A549 (cell line): ENCODE results near the gene FSD1.

ENCODE experiments used
- CHD2 ChIP-seq: fragments of 150-350 bp; IDR thresholded peaks from 2 replicates; pipeline ENCODE4 v1.6.1; 2014; ENCODE audit warnings: low read length; ENCODE audit not compliant: partially characterized antibody
- CHD4 ChIP-seq: fragments of 200-600 bp; sonication (generic); IDR thresholded peaks from 2 replicates; pipeline ENCODE4 v1.6.1; 2016; ENCODE audit warnings: antibody characterized with exemption, mild to moderate bottlenecking, borderline replicate concordance
- EP300 ChIP-seq, 2 experiments: fragments of >200 bp; sonication (Bioruptor Twin); formaldehyde crosslinking; IDR thresholded peaks; 2 replicates in 1 of 2; 3 replicates in 1 of 2; pipeline ENCODE4 v1.6.1; 2016 to 2017
- HOXA7 ChIP-seq: fragments of 250-450 bp; sonication (Bioruptor Pico); IDR thresholded peaks from 2 replicates; pipeline ENCODE4 v1.5.0; 2020; ENCODE audit warnings: mild to moderate bottlenecking, moderate library complexity
- KDM1A ChIP-seq: fragments of 200-600 bp; sonication (generic); IDR thresholded peaks from 2 replicates; pipeline ENCODE4 v1.6.1; 2016; ENCODE audit warnings: low read depth, mild to moderate bottlenecking
- KDM5A ChIP-seq: fragments of 200-600 bp; sonication (generic); IDR thresholded peaks from 2 replicates; pipeline ENCODE4 v1.6.1; 2016; ENCODE audit warnings: antibody characterized with exemption, mild to moderate bottlenecking
- RCOR1 ChIP-seq: fragments of 150-350 bp; IDR thresholded peaks from 2 replicates; pipeline ENCODE4 v1.6.1; 2014; ENCODE audit warnings: antibody characterized with exemption, low read length, low read depth
- RFX5 ChIP-seq: fragments of 450-650 bp; IDR thresholded peaks from 2 replicates; pipeline ENCODE4 v1.7.1; 2014; ENCODE audit warnings: antibody characterized with exemption, mild to moderate bottlenecking, moderate library complexity
- ZNF302 ChIP-seq: fragments of 250-450 bp; sonication (Bioruptor Pico); IDR thresholded peaks from 2 replicates; pipeline ENCODE4 v1.9.0; 2021; ENCODE audit warnings: inconsistent platforms, mild to moderate bottlenecking, moderate library complexity
- TF ChIP-seq, protein P1 (sequence below): fragments of >200 bp; sonication (Bioruptor Twin); formaldehyde crosslinking; IDR thresholded peaks from 3 replicates; pipeline ENCODE4 v1.6.1; 2016
- TF ChIP-seq, protein P2 (sequence below): fragments of 200-600 bp; sonication (generic); IDR thresholded peaks from 2 replicates; pipeline ENCODE4 v1.6.1; 2016; ENCODE audit warnings: antibody characterized with exemption, mild to moderate bottlenecking, moderate library complexity
- TF ChIP-seq, protein P3 (sequence below): fragments of >200 bp; sonication (Bioruptor Twin); formaldehyde crosslinking; IDR thresholded peaks from 3 replicates; pipeline ENCODE4 v1.5.1; 2016
- TF ChIP-seq, protein P4 (sequence below): IDR thresholded peaks from 2 replicates; pipeline ENCODE4 v1.6.1; 2012

DNA sequence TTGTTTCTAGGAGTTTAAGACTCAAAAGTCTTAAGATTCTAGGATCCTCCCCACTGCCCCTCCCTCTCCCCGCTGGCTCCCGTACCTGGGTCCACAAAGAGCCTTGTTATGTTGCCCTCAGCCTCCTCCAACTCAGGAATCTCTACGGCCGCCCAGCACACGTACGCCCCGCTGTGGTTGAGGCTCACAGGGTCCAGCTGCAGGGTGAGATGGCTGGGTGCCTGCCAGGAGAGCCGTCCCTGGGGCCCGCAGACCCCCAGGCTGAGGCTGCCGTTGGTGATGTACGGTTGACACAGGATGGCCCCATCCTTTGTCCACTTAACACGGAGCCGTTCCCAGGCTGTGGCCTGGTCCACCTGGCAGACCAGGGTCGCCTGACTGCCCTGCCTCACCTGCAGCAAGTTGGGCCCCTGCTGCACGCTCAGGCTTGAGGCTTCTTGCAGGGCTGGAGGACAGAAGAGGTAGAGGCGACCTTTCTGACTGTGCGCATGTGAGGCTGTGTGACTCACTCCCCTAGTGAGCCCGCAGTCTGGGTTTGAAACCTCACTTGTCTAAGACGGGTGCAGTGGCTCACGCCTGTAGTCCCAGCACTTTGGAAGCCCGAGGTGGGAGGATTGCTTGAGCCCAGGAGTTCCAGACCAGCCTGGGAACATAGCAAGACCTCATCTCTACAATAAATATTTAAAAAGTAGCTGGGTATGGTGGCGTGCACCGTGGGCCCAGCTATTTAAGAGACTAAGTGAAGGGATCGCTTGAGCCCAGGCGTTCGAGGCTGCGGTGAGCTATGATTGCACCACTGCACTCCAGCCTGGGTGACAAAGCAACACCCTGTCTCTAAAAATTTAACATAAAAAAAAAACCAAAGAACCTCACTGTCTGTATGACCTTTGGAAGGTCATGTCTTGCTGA, 6.2 kb upstream of the FSD1 start:
- TF ChIP-seq, protein P1, sequence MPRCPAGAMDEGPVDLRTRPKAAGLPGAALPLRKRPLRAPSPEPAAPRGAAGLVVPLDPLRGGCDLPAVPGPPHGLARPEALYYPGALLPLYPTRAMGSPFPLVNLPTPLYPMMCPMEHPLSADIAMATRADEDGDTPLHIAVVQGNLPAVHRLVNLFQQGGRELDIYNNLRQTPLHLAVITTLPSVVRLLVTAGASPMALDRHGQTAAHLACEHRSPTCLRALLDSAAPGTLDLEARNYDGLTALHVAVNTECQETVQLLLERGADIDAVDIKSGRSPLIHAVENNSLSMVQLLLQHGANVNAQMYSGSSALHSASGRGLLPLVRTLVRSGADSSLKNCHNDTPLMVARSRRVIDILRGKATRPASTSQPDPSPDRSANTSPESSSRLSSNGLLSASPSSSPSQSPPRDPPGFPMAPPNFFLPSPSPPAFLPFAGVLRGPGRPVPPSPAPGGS, result no peak
- no peak for TF ChIP-seq ZNF302 (CRISPR knock-in tag)
- TF ChIP-seq CHD2, result no peak
- TF ChIP-seq HOXA7, result no peak
- TF ChIP-seq, protein P2, sequence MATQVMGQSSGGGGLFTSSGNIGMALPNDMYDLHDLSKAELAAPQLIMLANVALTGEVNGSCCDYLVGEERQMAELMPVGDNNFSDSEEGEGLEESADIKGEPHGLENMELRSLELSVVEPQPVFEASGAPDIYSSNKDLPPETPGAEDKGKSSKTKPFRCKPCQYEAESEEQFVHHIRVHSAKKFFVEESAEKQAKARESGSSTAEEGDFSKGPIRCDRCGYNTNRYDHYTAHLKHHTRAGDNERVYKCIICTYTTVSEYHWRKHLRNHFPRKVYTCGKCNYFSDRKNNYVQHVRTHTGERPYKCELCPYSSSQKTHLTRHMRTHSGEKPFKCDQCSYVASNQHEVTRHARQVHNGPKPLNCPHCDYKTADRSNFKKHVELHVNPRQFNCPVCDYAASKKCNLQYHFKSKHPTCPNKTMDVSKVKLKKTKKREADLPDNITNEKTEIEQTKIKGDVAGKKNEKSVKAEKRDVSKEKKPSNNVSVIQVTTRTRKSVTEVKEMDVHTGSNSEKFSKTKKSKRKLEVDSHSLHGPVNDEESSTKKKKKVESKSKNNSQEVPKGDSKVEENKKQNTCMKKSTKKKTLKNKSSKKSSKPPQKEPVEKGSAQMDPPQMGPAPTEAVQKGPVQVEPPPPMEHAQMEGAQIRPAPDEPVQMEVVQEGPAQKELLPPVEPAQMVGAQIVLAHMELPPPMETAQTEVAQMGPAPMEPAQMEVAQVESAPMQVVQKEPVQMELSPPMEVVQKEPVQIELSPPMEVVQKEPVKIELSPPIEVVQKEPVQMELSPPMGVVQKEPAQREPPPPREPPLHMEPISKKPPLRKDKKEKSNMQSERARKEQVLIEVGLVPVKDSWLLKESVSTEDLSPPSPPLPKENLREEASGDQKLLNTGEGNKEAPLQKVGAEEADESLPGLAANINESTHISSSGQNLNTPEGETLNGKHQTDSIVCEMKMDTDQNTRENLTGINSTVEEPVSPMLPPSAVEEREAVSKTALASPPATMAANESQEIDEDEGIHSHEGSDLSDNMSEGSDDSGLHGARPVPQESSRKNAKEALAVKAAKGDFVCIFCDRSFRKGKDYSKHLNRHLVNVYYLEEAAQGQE, result no peak
- no peak for TF ChIP-seq RFX5
- TF ChIP-seq, protein P3, sequence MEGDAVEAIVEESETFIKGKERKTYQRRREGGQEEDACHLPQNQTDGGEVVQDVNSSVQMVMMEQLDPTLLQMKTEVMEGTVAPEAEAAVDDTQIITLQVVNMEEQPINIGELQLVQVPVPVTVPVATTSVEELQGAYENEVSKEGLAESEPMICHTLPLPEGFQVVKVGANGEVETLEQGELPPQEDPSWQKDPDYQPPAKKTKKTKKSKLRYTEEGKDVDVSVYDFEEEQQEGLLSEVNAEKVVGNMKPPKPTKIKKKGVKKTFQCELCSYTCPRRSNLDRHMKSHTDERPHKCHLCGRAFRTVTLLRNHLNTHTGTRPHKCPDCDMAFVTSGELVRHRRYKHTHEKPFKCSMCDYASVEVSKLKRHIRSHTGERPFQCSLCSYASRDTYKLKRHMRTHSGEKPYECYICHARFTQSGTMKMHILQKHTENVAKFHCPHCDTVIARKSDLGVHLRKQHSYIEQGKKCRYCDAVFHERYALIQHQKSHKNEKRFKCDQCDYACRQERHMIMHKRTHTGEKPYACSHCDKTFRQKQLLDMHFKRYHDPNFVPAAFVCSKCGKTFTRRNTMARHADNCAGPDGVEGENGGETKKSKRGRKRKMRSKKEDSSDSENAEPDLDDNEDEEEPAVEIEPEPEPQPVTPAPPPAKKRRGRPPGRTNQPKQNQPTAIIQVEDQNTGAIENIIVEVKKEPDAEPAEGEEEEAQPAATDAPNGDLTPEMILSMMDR, result no peak
- TF ChIP-seq, protein P4, sequence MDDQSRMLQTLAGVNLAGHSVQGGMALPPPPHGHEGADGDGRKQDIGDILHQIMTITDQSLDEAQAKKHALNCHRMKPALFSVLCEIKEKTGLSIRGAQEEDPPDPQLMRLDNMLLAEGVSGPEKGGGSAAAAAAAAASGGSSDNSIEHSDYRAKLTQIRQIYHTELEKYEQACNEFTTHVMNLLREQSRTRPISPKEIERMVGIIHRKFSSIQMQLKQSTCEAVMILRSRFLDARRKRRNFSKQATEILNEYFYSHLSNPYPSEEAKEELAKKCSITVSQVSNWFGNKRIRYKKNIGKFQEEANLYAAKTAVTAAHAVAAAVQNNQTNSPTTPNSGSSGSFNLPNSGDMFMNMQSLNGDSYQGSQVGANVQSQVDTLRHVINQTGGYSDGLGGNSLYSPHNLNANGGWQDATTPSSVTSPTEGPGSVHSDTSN, result no peak
- no peak for TF ChIP-seq CHD4
- TF ChIP-seq EP300 (IDR thresholded peaks at IDR 0.05), result no peak
- no peak for TF ChIP-seq KDM1A
- TF ChIP-seq RCOR1, result no peak
- TF ChIP-seq KDM5A, result no peak
